Ishikawa (cell line): Measurements from ENCODE around the gene EVI5.

ENCODE experiments used
- TAF1 ChIP-seq: IDR thresholded peaks from 2 replicates; pipeline ENCODE4 v1.6.1; 2012; ENCODE audit warnings: low read depth, mild to moderate bottlenecking
- TF ChIP-seq, protein P1 (sequence below): IDR thresholded peaks from 2 replicates; pipeline ENCODE4 v1.6.1; 2012; ENCODE audit warnings: low read depth, mild to moderate bottlenecking

DNA sequence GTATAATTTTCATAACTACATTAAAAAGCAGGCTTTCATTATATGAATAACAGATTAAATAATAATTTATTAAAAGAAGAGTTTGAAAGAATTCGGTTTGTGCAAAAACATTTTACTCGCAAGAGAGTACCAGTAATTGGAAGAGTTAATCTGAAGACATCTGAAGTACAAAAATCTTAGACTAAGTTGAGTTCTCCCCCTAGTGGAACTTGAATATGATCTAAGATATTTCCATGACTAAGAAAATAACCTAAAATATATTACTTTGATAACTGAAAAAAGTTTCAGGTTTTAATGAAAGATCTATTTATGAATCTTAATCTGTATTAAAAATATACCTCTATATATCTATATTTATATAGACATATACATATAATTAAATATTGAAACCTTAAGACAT lies 185.7 kb downstream of the EVI5 start:
- TF ChIP-seq TAF1 = no peak
- TF ChIP-seq, protein P1, sequence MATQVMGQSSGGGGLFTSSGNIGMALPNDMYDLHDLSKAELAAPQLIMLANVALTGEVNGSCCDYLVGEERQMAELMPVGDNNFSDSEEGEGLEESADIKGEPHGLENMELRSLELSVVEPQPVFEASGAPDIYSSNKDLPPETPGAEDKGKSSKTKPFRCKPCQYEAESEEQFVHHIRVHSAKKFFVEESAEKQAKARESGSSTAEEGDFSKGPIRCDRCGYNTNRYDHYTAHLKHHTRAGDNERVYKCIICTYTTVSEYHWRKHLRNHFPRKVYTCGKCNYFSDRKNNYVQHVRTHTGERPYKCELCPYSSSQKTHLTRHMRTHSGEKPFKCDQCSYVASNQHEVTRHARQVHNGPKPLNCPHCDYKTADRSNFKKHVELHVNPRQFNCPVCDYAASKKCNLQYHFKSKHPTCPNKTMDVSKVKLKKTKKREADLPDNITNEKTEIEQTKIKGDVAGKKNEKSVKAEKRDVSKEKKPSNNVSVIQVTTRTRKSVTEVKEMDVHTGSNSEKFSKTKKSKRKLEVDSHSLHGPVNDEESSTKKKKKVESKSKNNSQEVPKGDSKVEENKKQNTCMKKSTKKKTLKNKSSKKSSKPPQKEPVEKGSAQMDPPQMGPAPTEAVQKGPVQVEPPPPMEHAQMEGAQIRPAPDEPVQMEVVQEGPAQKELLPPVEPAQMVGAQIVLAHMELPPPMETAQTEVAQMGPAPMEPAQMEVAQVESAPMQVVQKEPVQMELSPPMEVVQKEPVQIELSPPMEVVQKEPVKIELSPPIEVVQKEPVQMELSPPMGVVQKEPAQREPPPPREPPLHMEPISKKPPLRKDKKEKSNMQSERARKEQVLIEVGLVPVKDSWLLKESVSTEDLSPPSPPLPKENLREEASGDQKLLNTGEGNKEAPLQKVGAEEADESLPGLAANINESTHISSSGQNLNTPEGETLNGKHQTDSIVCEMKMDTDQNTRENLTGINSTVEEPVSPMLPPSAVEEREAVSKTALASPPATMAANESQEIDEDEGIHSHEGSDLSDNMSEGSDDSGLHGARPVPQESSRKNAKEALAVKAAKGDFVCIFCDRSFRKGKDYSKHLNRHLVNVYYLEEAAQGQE = no peak
